Stimulated activated CD8-positive, alpha-beta memory T cell treated with anti-CD3 and anti-CD28 coated beads, Interleukin-15, amount 100 ng/mL, for 1 hour (primary cell): ENCODE measurements around the gene PTPDC1.
"Not testable (repeated sequence)": the region's sequence is repeated elsewhere in the genome, so short reads cannot be mapped to it uniquely, and the experiment has no call there.

ENCODE experiments used
- DNase-seq: peaks from one replicate; pipeline ENCODE4 v3.0.0-alpha.2; 2020; ENCODE audit warnings: low read depth

The PTPDC1 gene

GRCh38 chr9:94086486-94087345 is 2.5 kb downstream of the PTPDC1 start:
- DNase-seq, result no peak

DNA sequence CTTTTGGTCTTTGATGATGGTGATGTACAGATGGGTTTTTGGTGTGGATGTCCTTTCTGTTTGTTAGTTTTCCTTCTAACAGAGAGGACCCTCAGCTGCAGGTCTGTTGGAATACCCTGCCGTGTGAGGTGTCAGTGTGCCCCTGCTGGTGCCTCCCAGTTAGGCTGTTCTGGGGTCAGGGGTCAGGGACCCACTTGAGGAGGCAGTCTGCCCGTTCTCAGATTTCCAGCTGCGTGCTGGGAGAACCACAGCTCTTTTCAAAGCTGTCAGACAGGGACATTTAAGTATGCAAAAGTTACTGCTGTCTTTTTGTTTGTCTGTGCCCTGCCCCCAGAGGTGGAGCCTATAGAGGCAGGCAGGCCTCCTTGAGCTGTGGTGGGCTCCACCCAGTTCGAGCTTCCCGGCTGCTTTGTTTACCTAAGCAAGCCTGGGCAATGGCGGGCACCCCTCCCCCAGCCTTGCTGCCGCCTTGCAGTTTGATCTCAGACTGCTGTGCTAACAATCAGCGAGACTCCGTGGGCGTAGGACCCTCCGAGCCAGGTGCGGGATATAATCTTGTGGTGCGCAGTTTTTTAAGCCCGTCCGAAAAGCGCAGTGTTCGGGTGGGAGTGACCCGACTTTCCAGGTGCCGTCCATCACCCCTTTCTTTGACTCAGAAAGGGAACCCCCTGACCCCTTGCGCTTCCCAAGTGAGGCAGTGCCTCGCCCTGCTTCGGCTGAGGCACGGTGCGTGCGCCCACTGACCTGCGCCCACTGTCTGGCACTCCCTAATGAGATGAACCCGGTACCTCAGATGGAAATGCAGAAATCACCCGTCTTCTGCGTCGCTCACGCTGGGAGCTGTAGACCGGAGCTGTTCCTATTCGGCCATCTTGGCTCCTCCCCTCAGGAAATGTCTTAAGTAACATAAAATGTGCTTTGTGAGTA is 10.2 kb downstream of the PTPDC1 start:
- not testable (repeated sequence) for DNase-seq

DNA sequence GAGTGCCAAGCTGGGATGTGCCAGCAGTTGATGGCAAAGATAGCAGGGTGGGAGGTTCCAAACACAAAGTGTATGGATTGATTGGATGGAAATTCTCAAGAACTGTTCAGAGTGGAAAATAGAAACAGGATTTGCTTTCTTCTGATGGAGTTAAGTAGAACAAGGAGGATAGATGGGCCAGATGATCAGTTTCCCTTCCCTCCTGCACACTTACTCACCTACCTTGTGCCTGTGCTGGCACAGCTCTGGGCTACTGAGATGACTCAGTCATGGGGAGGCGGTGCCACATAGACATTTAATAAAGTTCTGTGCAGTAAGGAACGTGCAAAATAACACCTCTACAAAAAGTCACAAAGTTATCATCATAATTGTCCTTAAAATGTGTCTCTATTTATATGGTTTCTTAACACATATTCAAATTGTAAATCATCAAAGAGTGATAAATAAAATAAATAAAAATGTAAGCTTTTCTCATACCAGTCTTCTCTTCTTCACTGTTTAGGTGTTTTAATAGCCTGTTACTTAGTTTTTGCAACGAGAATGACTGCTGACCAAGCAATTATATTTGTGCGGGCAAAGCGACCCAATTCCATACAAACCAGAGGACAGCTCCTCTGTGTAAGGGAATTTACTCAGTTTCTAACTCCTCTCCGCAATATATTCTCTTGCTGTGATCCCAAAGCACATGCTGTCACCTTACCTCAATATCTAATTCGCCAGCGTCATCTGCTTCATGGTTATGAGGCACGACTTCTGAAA is 12.7 kb downstream of the PTPDC1 start:
- no peak for DNase-seq

- no peak for DNase-seq
Measured at GRCh38 chr9:94097788-94098414, 13.6 kb downstream of the PTPDC1 start.

GRCh38 chr9:94100152-94100879 is 16.1 kb downstream of the PTPDC1 start:
- DNase-seq, result no peak

DNA sequence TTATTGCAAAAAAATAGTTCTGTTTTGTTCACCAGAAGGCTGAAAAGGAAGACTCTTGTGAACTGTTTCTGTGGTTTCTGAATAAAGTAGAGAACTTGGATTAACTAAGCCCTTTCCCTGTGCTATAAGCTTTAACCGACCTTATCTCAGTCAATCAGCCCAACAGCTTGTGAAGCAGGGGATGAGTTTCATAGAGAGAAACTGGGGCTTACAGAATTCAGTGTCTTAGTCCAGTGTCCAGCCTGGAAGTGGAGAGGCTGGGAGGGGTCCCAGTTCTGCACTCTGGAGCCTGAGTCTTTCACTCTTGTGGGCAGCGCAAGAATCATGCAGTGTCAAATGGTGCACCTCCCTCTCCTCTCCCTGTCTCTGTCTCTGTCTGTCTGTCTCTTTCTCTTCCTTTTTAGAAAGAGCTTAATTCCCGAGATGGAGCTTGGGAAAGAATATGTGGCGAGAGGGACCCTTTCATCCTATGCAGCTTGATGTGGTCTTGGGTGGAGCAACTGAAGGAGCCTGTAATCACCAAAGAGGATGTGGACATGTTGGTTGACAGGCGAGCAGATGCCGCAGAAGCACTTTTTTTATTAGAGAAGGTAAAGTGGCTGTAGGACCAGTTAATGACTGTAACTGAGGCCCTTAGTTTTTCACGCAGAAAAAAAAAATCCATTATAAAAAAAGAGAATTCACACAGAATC is 17.0 kb downstream of the PTPDC1 start:
- no peak for DNase-seq

GRCh38 chr9:94108584-94108983 is 24.3 kb downstream of the PTPDC1 start:
- DNase-seq, result no peak

DNA sequence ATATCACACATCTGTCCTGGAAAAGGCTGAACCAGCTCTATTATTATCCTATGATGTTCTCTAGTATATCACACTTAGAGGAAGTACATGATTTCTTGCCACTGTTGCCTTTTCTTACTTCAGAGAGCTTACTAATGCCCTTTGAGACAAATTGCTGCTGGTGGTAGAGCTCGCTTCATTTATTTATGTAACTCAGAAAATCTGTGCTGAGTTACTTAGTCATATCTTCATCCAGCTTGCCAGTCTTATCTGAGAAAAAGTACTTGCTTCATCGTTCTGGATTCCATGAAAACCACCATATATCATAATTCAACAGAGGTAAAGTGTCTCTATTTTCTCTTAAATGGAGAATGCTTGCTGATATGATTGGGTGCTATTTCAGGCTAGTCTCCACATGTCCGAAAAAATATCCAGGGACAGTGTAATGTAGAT is 26.6 kb downstream of the PTPDC1 start:
- DNase-seq, result no peak

DNA sequence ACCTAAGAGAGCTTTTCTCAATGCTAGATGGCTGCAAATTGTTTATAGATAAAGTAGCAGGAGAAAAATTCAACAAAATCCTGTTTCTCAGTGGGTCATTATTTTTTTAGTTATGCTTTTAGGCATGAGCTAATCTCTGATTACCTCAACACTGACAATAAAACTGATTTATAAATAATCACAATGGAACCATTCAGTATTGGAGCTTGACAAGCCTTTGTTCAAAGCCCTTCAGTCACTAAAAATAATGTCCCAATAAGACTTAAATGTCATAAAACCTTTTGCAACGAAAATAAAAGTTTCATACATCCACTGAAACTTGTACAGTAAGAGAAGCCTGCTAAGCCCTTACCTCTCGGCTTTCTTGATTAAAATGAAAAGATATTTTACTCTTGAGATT is 27.2 kb downstream of the PTPDC1 start:
- no peak for DNase-seq

GRCh38 chr9:94112716-94113465 is 28.6 kb downstream of the PTPDC1 start:
- no peak for DNase-seq

- DNase-seq, result not testable (repeated sequence)
Measured at GRCh38 chr9:94120088-94120487, 35.8 kb downstream of the PTPDC1 start.

- no peak for DNase-seq
Measured at GRCh38 chr9:94120854-94121376, 36.7 kb downstream of the PTPDC1 start.

DNA sequence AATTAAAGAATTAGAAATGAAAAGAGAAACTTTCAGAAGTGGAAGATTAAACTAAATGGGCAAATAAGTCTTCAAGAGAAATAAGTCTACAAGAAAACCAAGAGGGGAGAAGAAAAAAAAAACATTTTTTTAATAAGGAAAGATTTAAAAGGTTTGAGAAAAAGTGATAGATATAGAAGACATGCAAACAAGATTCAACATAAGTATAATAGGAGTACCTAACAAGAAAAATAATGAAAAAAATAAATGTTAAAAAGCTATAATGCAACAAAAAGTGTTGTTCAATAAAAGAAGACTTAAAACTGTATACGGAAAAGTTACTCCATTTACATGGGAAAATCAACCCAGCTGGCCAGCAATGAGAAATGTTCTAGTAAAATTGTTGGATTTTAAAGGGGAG is 42.6 kb downstream of the PTPDC1 start:
- no peak for DNase-seq

- DNase-seq, result no peak
Measured at GRCh38 chr9:94127806-94128205, 43.5 kb downstream of the PTPDC1 start.

- DNase-seq, result no peak
Measured at GRCh38 chr9:94128580-94128979, 44.3 kb downstream of the PTPDC1 start.

GRCh38 chr9:94134629-94135028 is 50.4 kb downstream of the PTPDC1 start:
- no peak for DNase-seq

DNA sequence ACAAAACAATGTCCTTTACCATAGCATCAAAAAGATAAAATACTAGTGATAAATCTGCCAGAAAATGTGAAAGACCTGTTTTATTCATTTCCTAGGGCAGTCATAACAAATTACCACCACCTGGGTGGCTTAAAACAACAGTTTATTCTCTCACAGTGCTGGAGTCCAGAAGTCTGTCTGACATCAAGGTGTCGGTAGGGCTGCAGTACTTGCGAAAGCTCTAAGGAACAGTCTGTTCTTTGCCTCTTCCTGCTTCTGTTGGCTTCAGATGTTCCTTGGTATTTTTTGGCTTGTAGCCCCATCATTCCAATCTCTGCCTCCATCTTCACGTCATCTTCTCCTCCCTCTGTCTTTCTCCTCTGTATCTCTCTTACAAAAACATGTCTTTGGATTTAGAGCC is 51.0 kb downstream of the PTPDC1 start:
- no peak for DNase-seq

GRCh38 chr9:94139672-94140417 is 55.6 kb downstream of the PTPDC1 start:
- DNase-seq, result no peak

GRCh38 chr9:94140418-94140780 is 56.1 kb downstream of the PTPDC1 start:
- DNase-seq, result no peak
